CMK (cell line): Measurements from ENCODE around the gene LPAR2.

Experiments used
- DNase-seq: peaks from one replicate; pipeline ENCODE4 v3.0.0-alpha.2; 2010; ENCODE audit warnings: low read depth

The LPAR2 gene

DNA sequence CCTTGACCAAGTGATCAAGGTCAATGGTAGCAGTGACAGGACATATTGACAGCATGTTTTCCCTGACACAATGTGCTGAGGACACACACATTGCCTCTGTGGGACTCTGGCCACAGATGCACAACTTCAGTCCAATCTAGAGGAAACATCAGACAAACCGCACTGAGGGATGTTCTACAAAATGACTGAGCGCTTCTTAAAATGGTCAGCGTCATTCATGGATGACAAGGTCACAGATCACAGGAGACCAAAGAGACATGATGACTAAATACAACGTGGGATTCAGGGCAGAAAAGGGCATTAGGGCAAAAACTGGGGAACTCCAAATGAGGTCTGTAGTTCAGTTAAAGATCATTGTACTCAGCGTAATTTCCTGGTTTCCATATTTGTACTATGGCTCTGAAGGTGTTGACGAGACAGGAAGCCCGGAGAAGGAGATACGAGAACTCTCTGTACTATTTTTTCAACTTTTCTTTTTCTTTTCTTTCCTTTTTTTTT is 30.2 kb downstream of the LPAR2 start:
- peak; percentile 53 for DNase-seq

DNA sequence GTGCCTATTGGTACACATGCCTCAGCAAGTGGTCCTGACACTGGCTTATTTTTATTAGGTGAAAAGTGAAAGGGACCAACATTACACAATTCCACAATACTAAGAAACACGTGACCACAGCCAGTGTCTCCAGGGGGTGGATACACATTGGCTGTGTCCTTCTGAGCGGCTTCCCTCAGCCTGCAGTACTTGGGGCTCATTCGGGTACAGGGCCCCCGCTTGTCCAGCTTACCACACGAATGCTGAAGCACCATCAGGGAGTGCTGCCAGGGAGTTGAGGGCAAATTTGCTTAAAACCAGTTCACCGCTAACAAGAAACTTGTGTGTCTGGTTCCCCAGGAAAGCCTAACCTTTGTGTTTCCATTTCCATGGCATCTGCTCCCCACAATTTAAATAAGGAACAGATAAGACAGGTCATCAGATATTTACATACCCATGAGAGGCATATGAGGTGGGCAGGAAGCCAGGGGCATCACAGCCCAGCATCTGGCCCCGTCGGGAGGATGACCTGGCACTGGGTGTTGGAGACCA is 32.8 kb downstream of the LPAR2 start:
- DNase-seq = no peak

DNA sequence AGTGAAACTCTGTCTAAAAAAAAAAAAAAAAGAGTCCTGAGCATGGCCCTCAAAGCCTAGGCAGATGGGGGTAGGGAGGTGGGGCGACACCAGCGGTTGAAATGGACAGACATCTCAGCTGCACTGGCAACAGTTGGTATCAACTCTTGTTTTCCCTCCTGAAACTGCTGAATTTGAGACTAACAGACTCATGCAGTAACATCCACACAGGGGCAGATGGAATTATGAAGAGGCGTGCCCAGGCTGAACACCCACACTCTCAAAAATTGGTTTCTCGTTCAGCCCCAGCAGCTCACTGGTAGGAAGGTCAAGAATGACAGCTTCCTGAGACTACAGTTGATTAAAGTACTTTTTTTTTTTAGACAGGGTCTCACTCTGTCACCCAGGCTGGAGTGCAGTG is 33.6 kb downstream of the LPAR2 start:
- DNase-seq = no peak

DNA sequence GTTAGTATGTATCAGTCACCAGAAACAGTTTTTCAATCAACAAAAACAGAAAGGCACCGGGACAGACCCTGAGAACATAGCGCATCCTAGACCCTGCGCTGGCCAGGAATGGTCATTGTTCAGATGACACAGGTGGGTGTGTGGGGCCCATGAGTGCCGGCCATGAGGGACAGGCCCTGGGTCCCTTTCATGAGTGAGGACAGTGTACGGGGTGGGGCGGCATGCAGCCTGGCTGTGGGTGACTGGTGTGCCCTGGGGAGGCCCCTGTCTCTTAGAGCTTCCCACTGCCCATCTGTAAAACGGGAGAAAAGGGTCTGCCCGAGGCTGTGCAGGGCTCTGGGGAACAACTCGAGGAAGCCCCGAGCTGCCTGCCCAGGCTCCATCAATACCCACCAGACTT is 35.3 kb downstream of the LPAR2 start:
- no peak for DNase-seq

GRCh38 chr19:19591133-19591825 is 36.7 kb downstream of the LPAR2 start:
- DNase-seq = no peak

- DNase-seq = no peak
Observed at GRCh38 chr19:19588546-19588945, 39.5 kb downstream of the LPAR2 start.

- no peak for DNase-seq
Observed at GRCh38 chr19:19587771-19588170, 40.2 kb downstream of the LPAR2 start.

GRCh38 chr19:19584356-19584755 is 43.7 kb downstream of the LPAR2 start:
- DNase-seq = no peak

DNA sequence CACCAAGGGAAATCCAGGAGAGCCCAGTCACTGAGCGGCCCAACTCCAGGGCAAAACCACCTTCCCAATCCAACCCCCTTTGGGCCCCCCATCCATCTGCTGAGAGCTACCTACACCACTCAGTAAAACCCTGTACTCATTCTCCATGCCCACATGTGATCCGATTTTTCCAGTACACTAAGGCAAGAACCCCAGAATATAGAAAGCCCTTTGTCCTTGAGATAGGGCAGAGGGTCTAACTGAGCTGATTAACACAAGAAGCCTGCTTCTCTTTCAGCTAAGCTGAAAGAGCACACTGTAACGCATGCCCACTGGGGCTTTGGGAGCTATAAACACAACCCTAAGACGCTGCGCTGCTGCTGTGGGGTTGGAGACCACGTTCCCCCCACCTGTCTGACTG is 45.5 kb downstream of the LPAR2 start:
- no peak for DNase-seq

DNA sequence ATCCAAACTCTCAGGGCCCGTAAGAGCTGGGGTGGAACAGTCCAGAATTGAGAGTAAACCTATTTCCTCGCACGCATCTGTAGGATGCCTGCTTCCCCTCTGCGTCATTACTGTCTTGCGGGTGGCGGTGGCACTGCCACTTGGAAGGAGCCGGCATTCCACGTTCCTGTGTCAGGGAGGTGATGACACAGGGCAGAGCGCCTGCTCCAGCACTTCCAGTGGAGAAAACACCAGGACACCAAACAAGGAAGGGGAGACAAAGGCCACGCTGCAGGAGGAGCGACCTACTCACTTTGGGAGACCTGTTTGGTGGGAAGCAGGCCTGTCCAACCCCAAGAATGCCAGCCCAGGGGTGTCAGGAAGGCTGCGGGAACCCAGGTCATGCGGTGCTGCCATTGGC is 46.6 kb downstream of the LPAR2 start:
- no peak for DNase-seq

DNA sequence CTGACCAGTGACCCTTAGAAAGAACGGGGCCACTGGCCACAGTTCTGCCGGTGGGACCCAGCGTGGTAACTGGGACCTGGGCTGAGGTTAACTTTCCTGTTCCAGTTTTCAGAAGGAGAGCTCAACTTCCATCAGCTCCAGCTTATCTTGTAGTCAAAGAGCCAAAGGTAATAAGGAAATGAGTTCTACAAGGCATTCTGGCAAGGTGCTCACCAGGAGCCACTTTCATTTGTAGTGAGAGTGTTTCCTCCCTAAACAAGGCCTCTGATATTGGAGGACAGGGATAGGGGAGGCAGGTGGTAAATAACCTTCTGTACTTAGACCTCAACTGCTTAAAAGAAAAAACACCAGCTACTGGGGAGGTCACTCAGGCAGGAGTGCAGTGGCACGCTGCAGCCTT is 47.6 kb downstream of the LPAR2 start:
- no peak for DNase-seq

DNA sequence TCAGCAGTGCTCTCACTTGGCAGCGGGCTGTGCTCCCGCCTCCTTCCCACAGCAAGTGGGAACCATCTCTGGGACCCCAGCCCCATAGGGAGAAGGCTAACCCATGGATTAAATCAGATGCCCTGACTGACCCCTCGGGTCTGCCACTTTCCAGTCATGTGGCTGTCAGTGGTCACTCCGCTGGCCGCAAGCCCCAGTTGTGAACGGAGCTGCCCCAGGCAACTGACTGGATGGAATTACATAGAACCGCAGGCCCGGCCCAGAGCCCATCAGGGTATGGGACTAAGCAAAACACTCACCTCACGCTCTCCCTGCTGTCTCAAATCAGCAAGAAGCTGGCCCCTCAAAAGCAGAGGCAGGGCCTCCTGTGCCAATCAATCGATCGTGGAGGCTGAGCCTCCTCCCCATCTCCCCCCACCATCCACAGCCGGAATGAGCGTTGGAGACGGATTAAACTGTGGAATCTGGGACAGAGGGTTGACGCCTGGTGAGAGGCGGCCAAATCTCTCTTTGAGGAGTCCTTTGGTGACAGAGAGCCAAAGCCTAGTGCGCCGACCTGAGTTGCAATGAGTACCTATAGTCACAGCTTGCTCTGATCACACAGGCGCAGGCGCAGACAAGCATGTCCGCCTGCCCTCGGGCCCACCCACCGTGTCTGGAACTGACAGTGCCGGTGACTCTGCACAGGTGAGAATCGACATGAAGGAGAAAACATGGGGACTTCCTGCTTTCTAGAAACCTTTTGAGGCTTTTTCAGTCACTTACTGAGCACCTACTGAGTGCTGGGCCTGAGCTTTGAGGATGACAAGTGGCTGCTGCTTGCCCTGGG is 48.3 kb downstream of the LPAR2 start:
- no peak for DNase-seq

DNA sequence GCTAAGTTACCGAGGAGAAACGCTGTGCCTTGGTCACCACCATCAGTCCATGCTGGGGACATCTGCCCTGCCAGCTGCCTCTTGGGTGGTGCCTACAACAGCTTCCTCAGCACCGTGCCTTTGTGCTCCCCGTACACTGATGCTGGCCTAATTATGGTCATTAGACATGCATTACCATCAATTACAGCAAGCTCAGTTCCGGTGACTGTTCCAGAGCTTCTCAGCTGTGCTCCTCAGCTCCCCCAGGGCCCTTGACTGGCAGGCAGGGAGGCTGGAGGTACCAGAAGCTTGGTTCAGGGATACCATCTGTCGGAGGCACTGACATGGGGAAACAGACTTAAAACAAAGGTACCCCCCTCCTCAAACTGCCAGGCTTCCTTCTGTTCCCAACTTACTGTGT is 49.8 kb downstream of the LPAR2 start:
- DNase-seq = no peak

- DNase-seq = no peak
Observed at GRCh38 chr19:19575411-19575810, 52.6 kb downstream of the LPAR2 start.
